Articular chondrocyte of knee joint (primary cell): ENCODE data around the gene RPS3A. TPM values are rescaled to one million over a fixed set of nuclear protein-coding genes. Genes with fewer than 3 reads are reported as not detected.

ENCODE experiments used
- small RNA-seq: library from RNA; depleted of rRNA; stranded (forward); fragments of <200 nt; gene quantifications from one replicate; pipeline ENCODE3, GENCODE V24; 2012
- total RNA-seq: library from RNA; depleted of rRNA; stranded (reverse); fragments of >200 nt; gene quantifications from 2 replicates; pipeline ENCODE4 v1.2.3, GENCODE V29; 2012

Gene RPS3A
- 2,457 and 2,843 TPM in 2 replicates for total RNA-seq

DNA sequence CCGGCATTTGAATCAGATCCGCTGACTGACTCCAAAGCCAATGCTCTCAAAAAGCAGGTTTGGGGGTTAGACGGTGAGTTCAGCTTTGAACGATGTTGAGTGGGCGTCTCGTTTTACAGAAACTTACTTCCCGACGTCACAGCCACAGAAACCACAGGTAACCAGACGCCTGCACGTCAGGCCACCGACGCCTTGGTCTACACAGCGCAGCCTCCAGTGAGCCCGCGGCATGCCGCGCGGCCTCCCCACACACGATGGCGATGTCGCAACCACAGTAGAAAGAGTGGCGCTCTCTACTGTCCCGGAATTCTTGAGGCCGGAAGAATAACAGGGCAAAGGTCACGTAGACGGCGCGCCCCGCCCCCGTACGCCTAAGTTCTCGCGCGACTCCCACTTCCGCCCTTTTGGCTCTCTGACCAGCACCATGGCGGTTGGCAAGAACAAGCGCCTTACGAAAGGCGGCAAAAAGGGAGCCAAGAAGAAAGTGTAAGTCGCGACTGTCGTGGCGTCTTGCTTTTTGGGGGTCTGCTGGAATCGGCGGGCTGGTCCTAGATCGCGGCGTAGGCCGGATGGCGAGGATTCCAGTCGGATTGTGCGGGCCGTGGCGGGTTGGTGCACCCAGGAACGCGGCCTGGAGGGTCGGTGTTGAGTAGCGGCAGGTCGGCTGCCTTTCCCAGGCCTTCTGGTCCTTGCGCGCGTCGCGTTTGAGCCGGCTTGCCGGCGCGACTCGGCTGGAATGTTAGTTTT is at the start of gene RPS3A:
TSS of gene RPS3A (plus strand) at position 400 of the 747 bp plus-strand sequence. CDS start at position 425, 25 bp downstream.

Small RNA genes lying within 50 kb of the gene (small RNA-seq; reads per million reads assigned to genes)
- gene SNORD73A (not detected), gene SNORD73B (1.3 reads per million, percentile 57 among the genes with 10 or more reads in this experiment)

Other genes with a start within 250 kb of the RPS3A start
- gene LRBA, start 84.3 kb upstream of the RPS3A start, total RNA-seq: 57.0 and 61.0 TPM in 2 replicates
- not detected in 2 replicates for gene PRSS48, start 177.5 kb downstream of the RPS3A start, total RNA-seq
- 106 and 125 TPM in 2 replicates for gene SH3D19, start 226.0 kb downstream of the RPS3A start, total RNA-seq